Measurements from ENCODE around the gene NHEJ1.

NHEJ1 gene

GRCh38 chr2:219090436-219091299 lies 69.9 kb downstream of the NHEJ1 start:
- DNase-seq (ENCODE audit: low read depth in 2 of 3, low spot score in 1 of 3): no peak

- no peak for DNase-seq (ENCODE audit: low read depth in 2 of 3, low spot score in 1 of 3)
These were observed 71.3 kb downstream of the NHEJ1 start for GRCh38 chr2:219089330-219089729.

- DNase-seq (ENCODE audit: low read depth in 2 of 3, low spot score in 1 of 3): no peak
These were observed 72.8 kb downstream of the NHEJ1 start for GRCh38 chr2:219087848-219088247.

- no peak for DNase-seq (ENCODE audit: low read depth in 2 of 3, low spot score in 1 of 3)
These were observed 73.3 kb downstream of the NHEJ1 start for GRCh38 chr2:219087361-219087760.

- DNase-seq (ENCODE audit: low read depth in 2 of 3, low spot score in 1 of 3): no peak
These were observed 74.4 kb downstream of the NHEJ1 start for GRCh38 chr2:219086196-219086595.

- DNase-seq (ENCODE audit: low read depth in 2 of 3, low spot score in 1 of 3): no peak
These were observed 75.8 kb downstream of the NHEJ1 start for GRCh38 chr2:219084791-219085190.

- no peak for DNase-seq (ENCODE audit: low read depth in 2 of 3, low spot score in 1 of 3)
These were observed 78.2 kb downstream of the NHEJ1 start for GRCh38 chr2:219082332-219082958.

- no peak for DNase-seq (ENCODE audit: low read depth in 2 of 3, low spot score in 1 of 3)
These were observed 78.8 kb downstream of the NHEJ1 start for GRCh38 chr2:219081701-219082331.

GRCh38 chr2:219081096-219081495 lies 79.5 kb downstream of the NHEJ1 start:
- no peak for DNase-seq (ENCODE audit: low read depth in 2 of 3, low spot score in 1 of 3)

GRCh38 chr2:219079417-219079816 lies 81.2 kb downstream of the NHEJ1 start:
- no peak for DNase-seq (ENCODE audit: low read depth in 2 of 3, low spot score in 1 of 3)

- DNase-seq (ENCODE audit: low read depth in 2 of 3, low spot score in 1 of 3): no peak
These were observed 81.7 kb downstream of the NHEJ1 start for GRCh38 chr2:219078951-219079350.

- DNase-seq (ENCODE audit: low read depth in 2 of 3, low spot score in 1 of 3): no peak
These were observed 82.5 kb downstream of the NHEJ1 start for GRCh38 chr2:219078126-219078525.

GRCh38 chr2:219076253-219076652 lies 84.4 kb downstream of the NHEJ1 start:
- no peak for DNase-seq (ENCODE audit: low read depth in 2 of 3, low spot score in 1 of 3)

- peak in 1 of 3 donors; percentile 28 for DNase-seq (ENCODE audit: low read depth in 2 of 3, low spot score in 1 of 3)
These were observed 87.0 kb downstream of the NHEJ1 start for GRCh38 chr2:219073413-219074129.

GRCh38 chr2:219072741-219073250 lies 87.8 kb downstream of the NHEJ1 start:
- DNase-seq (ENCODE audit: low read depth in 2 of 3, low spot score in 1 of 3): no peak

- DNase-seq (ENCODE audit: low read depth in 2 of 3, low spot score in 1 of 3): no peak
These were observed 89.3 kb downstream of the NHEJ1 start for GRCh38 chr2:219071131-219071816.

GRCh38 chr2:219065484-219065883 lies 95.1 kb downstream of the NHEJ1 start:
- DNase-seq (ENCODE audit: low read depth in 2 of 3, low spot score in 1 of 3): no peak

GRCh38 chr2:219062081-219062480 lies 98.5 kb downstream of the NHEJ1 start:
- no peak for DNase-seq (ENCODE audit: low read depth in 2 of 3, low spot score in 1 of 3)

GRCh38 chr2:219060821-219061791 lies 99.5 kb downstream of the NHEJ1 start, which contains the start of gene IHH:
TSS of gene IHH (minus strand) at chr2:219060921. CDS start at chr2:219060467, 454 bp downstream.
- no peak for DNase-seq (ENCODE audit: low read depth in 2 of 3, low spot score in 1 of 3)

Measured in stimulated activated CD4-positive, alpha-beta T cell treated with anti-CD3 and anti-CD28 coated beads, Interleukin-12 subunit alpha, Interleukin-12 subunit beta, amount 100 ng/mL, for 48 hours (primary cell).